GM19023 (cell line): ENCODE measurements around the gene CFAP69.

Source experiments
- ATAC-seq: cut with Tn5 transposase; IDR thresholded peaks from one replicate; pipeline ENCODE4 v1.9.1; 2021; ENCODE audit warnings: mild to moderate bottlenecking, moderate library complexity; ENCODE audit not compliant: unreplicated experiment

Gene CFAP69

GRCh38 chr7:90269163-90269562 lies 24.2 kb downstream of the CFAP69 start:
- no peak for ATAC-seq

GRCh38 chr7:90270431-90271178 lies 25.6 kb downstream of the CFAP69 start:
- no peak for ATAC-seq

- ATAC-seq: no peak
Measured at GRCh38 chr7:90271753-90272152, 26.8 kb downstream of the CFAP69 start.

- no peak for ATAC-seq
Measured at GRCh38 chr7:90272242-90272641, 27.3 kb downstream of the CFAP69 start.

GRCh38 chr7:90274161-90274560 lies 29.2 kb downstream of the CFAP69 start:
- no peak for ATAC-seq

- ATAC-seq: no peak
Measured at GRCh38 chr7:90276033-90276728, 31.2 kb downstream of the CFAP69 start.

GRCh38 chr7:90288154-90288553 lies 43.2 kb downstream of the CFAP69 start:
- no peak for ATAC-seq

- no peak for ATAC-seq
Measured at GRCh38 chr7:90290244-90291113, 45.5 kb downstream of the CFAP69 start.

GRCh38 chr7:90298145-90299038 lies 53.4 kb downstream of the CFAP69 start:
- ATAC-seq: peak; percentile 85

- ATAC-seq: no peak
Measured at GRCh38 chr7:90303241-90303640, 58.3 kb downstream of the CFAP69 start.

GRCh38 chr7:90309872-90310271 lies 64.9 kb downstream of the CFAP69 start:
- no peak for ATAC-seq

- no peak for ATAC-seq
Measured at GRCh38 chr7:90311175-90311574, 66.2 kb downstream of the CFAP69 start.

GRCh38 chr7:90312745-90313144 lies 67.8 kb downstream of the CFAP69 start:
- no peak for ATAC-seq

- ATAC-seq: no peak
Measured at GRCh38 chr7:90313907-90314306, 68.9 kb downstream of the CFAP69 start.

- no peak for ATAC-seq
Measured at GRCh38 chr7:90320014-90320413, 75.0 kb downstream of the CFAP69 start.

GRCh38 chr7:90320418-90320800 lies 75.4 kb downstream of the CFAP69 start:
- no peak for ATAC-seq

GRCh38 chr7:90320801-90321494 lies 76.0 kb downstream of the CFAP69 start, which contains the start of gene FAM237B:
FAM237B (minus strand) TSS chr7:90321304; CDS start chr7:90319748, 1,556 bp downstream.
- no peak for ATAC-seq

GRCh38 chr7:90322837-90323236 lies 77.9 kb downstream of the CFAP69 start:
- no peak for ATAC-seq

GRCh38 chr7:90326500-90326899 lies 81.5 kb downstream of the CFAP69 start:
- no peak for ATAC-seq
